GM12873 (cell line): ENCODE results near the gene HPF1.

ENCODE experiments used
- TF ChIP-seq, protein P1 (sequence below): IDR thresholded peaks from 2 replicates; pipeline ENCODE4 v1.5.1; 2012; ENCODE audit warnings: low read depth, mild to moderate bottlenecking, moderate library complexity, low read length, control low read depth; ENCODE audit not compliant: insufficient read depth; ENCODE audit errors: missing control alignments

HPF1 gene

DNA sequence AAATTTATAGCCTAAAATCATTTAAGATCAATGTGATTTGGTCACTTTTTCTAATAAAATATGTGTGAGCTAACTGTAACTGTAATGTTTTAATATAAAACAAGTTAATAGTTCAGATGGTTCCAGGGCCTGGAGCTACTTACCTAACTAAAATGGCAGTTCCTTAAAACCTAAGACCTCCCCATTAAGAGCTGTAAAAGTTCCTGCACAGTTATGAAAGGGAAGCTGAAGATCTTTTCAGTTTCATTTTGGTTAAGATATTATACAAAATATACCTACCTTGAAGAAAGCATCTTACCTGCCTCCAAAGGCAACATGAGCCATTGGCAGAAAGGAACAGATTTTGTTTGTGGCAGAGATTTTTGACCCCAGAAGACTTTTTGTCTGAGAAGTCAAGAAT, 30.1 kb downstream of the HPF1 start:
- TF ChIP-seq, protein P1, sequence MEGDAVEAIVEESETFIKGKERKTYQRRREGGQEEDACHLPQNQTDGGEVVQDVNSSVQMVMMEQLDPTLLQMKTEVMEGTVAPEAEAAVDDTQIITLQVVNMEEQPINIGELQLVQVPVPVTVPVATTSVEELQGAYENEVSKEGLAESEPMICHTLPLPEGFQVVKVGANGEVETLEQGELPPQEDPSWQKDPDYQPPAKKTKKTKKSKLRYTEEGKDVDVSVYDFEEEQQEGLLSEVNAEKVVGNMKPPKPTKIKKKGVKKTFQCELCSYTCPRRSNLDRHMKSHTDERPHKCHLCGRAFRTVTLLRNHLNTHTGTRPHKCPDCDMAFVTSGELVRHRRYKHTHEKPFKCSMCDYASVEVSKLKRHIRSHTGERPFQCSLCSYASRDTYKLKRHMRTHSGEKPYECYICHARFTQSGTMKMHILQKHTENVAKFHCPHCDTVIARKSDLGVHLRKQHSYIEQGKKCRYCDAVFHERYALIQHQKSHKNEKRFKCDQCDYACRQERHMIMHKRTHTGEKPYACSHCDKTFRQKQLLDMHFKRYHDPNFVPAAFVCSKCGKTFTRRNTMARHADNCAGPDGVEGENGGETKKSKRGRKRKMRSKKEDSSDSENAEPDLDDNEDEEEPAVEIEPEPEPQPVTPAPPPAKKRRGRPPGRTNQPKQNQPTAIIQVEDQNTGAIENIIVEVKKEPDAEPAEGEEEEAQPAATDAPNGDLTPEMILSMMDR, result no peak

DNA sequence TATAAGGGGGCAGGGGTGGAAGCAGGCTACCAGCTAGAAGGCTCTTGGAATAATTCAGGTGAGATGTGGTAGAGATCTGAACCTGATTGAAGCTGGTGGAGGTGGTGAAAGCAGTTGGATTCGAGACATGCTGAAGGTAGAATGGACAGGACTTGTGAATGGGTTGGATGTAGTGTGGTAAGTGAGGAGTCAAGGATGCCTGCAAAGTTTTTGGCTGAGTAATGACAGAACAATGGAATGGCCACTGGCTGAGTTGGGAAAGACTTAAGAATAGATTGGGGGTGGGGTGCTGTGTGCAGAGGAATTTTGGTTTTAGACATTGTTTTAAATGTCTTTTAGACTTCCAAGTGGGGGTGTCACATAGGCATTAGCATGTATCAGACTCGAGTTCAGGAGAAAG, 33.5 kb downstream of the HPF1 start:
- TF ChIP-seq, protein P1, result no peak

DNA sequence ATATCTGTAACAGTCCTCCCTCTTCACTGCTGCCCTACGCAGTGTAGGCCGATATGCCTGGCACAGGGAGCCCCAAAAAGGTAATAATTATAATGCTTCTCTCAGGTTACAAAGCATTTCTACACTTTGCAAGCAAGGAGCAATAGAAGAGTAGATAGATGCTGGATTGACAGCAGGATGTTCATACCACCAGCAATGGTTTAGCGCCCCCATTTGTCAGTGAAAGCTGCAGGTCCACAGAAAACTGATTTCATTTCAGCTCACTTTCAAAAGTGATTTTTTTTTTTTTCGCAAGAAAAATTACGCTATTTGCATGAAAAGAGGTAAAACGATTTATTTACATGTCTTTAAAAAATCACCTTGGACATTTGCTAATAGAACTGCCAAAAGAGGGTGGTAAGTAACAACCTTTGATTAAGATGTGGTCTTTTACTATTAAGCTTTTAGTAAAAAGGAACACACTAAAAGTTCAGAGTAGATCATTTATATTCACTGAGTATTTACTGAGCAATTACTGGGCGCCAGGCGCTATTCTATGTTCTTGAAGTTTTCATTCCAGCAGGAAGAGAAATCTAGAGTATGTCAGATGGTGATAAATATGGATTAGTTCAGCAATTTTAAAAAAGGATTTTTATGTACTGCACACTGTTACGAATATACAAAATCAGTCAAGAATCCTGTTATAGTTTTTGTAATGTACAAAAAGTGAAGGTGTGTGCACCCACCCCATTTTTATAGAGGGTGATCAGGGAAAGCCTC, 34.4 kb downstream of the HPF1 start:
- TF ChIP-seq, protein P1, result no peak

DNA sequence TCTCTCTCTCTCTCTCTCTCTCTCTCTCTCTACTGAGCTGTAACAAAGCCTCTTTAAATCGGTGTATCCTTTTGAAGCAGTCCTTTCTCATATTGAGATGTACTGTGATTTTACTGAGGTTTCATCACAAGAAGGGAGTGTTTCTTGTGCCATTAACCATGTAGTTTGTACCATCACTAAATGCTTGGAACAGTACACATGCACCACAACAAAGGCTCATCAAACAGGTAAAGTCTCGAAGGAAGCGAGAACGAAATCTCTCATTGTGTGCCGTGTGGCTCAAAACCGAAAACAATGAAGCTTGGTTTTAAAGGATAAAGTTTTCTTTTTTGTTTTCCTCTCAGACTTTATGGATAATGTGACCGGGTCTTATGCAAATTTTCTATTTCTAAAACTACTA, 37.2 kb downstream of the HPF1 start:
- TF ChIP-seq, protein P1, result no peak

DNA sequence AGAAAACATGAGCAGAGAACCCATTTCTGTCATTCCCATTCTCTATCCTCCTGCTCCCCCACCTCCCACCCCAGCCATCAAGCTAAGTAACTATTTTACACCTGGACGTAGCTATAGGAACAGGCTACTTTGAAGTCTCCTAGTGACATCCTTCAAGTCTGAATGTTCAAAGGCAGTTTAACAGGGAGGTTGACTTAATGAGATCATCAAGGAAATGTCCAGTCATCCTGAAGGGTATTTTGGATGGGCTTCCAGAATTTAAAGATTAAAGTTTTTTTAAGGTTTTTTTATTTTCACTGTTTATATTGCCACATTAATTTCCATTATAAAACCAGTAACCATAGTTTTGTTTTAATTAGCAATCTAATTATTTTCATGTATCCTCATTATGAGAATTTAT, 41.1 kb downstream of the HPF1 start:
- TF ChIP-seq, protein P1, result no peak

DNA sequence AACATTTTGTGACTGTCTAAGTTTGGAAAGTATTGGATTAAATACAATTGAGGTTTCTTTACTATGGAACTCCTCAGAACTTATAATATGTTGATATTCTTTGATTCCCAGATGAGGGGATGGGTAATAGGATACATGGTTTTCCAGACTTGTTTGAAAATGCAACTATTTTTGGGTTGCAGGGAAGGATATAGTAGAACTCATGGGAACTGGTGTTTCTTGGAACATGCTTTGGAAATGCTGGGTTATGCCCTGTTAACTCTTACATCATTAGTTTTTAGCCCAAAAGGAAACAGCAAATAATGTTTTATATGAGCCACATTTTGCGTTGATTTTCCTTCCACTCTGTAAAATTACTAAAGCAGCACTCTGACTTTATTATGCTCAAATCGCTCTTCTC, 41.9 kb downstream of the HPF1 start:
- TF ChIP-seq, protein P1, result no peak

DNA sequence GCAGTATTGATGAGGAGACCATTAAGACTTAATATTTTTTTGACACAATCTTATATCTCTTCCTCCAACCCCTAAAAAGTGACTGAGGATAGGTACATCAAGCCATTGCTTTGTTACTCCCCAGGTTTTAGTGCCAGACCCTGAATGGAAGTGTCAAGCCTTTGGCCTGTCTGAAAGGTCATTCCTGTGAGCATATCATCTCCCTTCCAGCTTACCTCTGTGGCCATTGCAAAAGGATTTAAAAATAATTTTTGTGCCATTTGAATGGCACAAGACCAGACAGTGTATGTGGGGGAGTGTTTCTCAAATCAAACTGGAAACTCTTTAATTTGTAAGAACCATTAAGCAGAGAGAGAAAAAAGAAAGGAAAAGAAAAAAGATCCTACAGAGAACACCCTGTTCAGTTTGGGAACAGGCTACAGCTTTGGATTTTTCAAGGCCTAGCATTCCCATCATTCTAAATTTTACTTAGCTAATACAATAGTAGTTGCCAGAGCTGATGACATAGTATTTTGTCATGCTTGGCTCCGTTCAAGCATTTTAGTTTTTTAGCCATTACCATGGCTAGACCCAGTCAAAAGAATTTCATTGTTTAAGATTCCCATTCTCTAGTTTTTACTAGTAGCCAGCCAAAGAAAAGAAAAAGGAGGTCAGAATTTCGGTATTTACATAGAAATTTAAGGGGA, 49.6 kb downstream of the HPF1 start:
- TF ChIP-seq, protein P1, result no peak
